Activated CD4-positive, alpha-beta T cell treated with anti-CD3 and anti-CD28 coated beads, Interleukin-2, amount 10 ng/mL, durations not matched to agents 7 days and 5 days (primary cell): ENCODE data around the gene NFIA. TPM values are rescaled to one million over a fixed set of nuclear protein-coding genes. Genes with fewer than 3 reads are reported as not detected.

Experiments used
- CTCF ChIA-PET: fragments of 350-600 bp; sonication (Branson Sonifier 250); formaldehyde crosslinking; loops from one replicate; lab custom pipeline; 2021; ENCODE audit warnings: antibody characterized with exemption; lab: Charles Lee
- POLR2A ChIA-PET: fragments of 350-600 bp; sonication (Branson Sonifier 250); formaldehyde crosslinking; loops from one replicate; lab custom pipeline; 2021; ENCODE audit warnings: antibody characterized with exemption; lab: Charles Lee
- DNase-seq: peaks from one replicate; pipeline ENCODE4 v3.0.0-alpha.2; 2020
- H3K27ac Mint-ChIP-seq: one replicate; pipeline ENCODE4 v1.8.0; 2021; ENCODE audit warnings: mild to moderate bottlenecking, moderate library complexity, mixed read lengths
- H3K27me3 Mint-ChIP-seq: one replicate; pipeline ENCODE4 v1.8.0; 2021; ENCODE audit warnings: mixed read lengths
- H3K36me3 Mint-ChIP-seq: one replicate; pipeline ENCODE4 v1.8.0; 2021; ENCODE audit warnings: low read depth, mixed read lengths
- H3K4me1 Mint-ChIP-seq: one replicate; pipeline ENCODE4 v1.8.0; 2021; ENCODE audit warnings: mixed read lengths
- H3K4me3 Mint-ChIP-seq: one replicate; pipeline ENCODE4 v1.8.0; 2021; ENCODE audit warnings: mild to moderate bottlenecking, moderate library complexity, mixed read lengths
- H3K9me3 Mint-ChIP-seq: one replicate; pipeline ENCODE4 v1.8.0; 2021; ENCODE audit warnings: mixed read lengths
- total RNA-seq, 2 experiments: library from RNA; stranded (reverse); gene quantifications; one replicate each; pipeline ENCODE4 v1.2.3, GENCODE V29; 2021

Gene NFIA
- total RNA-seq, 2 experiments from 2014 or later: 0.97 to 1.6 TPM

- ChIA-PET CTCF (interaction anchor here (1.0 kb wide), 1 partner anchor 34 kb away, joined by 3 read pairs; no protein-coding TSS in a partner anchor), POLR2A (no interaction called here)
- H3K27ac Mint-ChIP-seq: no peak overlapping the region
Measured at GRCh38 chr1:61358770-61359455, 276.6 kb downstream of the NFIA start.

GRCh38 chr1:61361931-61362330 is 279.6 kb downstream of the NFIA start:
- CTCF ChIA-PET: no interaction called here
- H3K27me3 Mint-ChIP-seq: no peaks in the 10 kb centered on the region
- POLR2A ChIA-PET: no interaction called here
- no peaks in the 10 kb centered on the region for H3K36me3 Mint-ChIP-seq
- DNase-seq: no peak
- H3K27ac Mint-ChIP-seq: no peak overlapping the region
- H3K4me3 Mint-ChIP-seq: no peak overlapping the region
- H3K9me3 Mint-ChIP-seq: no peaks in the 10 kb centered on the region
- H3K4me1 Mint-ChIP-seq: no peaks in the 10 kb centered on the region

More at GRCh38 chr1:61358770-61359455, 276.6 kb downstream of the NFIA start:
- no peaks in the 10 kb centered on the region for H3K36me3 Mint-ChIP-seq
- H3K27me3 Mint-ChIP-seq: no peaks in the 10 kb centered on the region
- H3K4me3 Mint-ChIP-seq: no peak overlapping the region
- no peaks in the 10 kb centered on the region for H3K4me1 Mint-ChIP-seq
- DNase-seq: no peak
- H3K9me3 Mint-ChIP-seq: no peaks in the 10 kb centered on the region

GRCh38 chr1:61362351-61362750 is 280.0 kb downstream of the NFIA start:
- Mint-ChIP-seq H3K27me3 (no peaks in the 10 kb centered on the region), H3K4me1 (no peaks in the 10 kb centered on the region), H3K36me3 (no peaks in the 10 kb centered on the region), H3K9me3 (no peaks in the 10 kb centered on the region), H3K27ac (no peak overlapping the region), H3K4me3 (no peak overlapping the region)
- ChIA-PET CTCF (no interaction called here), POLR2A (no interaction called here)
- DNase-seq: no peak

GRCh38 chr1:61368366-61368765 is 286.0 kb downstream of the NFIA start:
- H3K4me3 Mint-ChIP-seq: no peak overlapping the region
- DNase-seq: no peak
- no peaks in the 10 kb centered on the region for H3K4me1 Mint-ChIP-seq
- no peaks in the 10 kb centered on the region for H3K36me3 Mint-ChIP-seq
- no peaks in the 10 kb centered on the region for H3K27me3 Mint-ChIP-seq
- CTCF ChIA-PET: interaction anchor here (0.6 to 0.9 kb wide), 2 partner anchors 11 to 756 kb away, joined by 3 to 4 read pairs; no protein-coding TSS in a partner anchor
- no peak overlapping the region for H3K27ac Mint-ChIP-seq
- POLR2A ChIA-PET: no interaction called here
- no peaks in the 10 kb centered on the region for H3K9me3 Mint-ChIP-seq

GRCh38 chr1:61368876-61369275 is 286.5 kb downstream of the NFIA start:
- no peaks in the 10 kb centered on the region for H3K4me1 Mint-ChIP-seq
- H3K27ac Mint-ChIP-seq: no peak overlapping the region
- ChIA-PET POLR2A (no interaction called here), CTCF (no interaction called here)
- H3K4me3 Mint-ChIP-seq: no peak overlapping the region
- H3K9me3 Mint-ChIP-seq: no peaks in the 10 kb centered on the region
- no peaks in the 10 kb centered on the region for H3K27me3 Mint-ChIP-seq
- DNase-seq: no peak
- no peaks in the 10 kb centered on the region for H3K36me3 Mint-ChIP-seq

- ChIA-PET POLR2A (no interaction called here), CTCF (no interaction called here)
- no peaks in the 10 kb centered on the region for H3K36me3 Mint-ChIP-seq
- H3K9me3 Mint-ChIP-seq: no peaks in the 10 kb centered on the region
- H3K27me3 Mint-ChIP-seq: peaks cover 3% of the 10 kb centered on the region
- H3K4me3 Mint-ChIP-seq: no peak overlapping the region
- DNase-seq: no peak
- no peaks in the 10 kb centered on the region for H3K4me1 Mint-ChIP-seq
- H3K27ac Mint-ChIP-seq: no peak overlapping the region
Measured at GRCh38 chr1:61370177-61370912, 288.0 kb downstream of the NFIA start.

- Mint-ChIP-seq H3K27me3 (peaks cover 3% of the 10 kb centered on the region), H3K36me3 (no peaks in the 10 kb centered on the region), H3K27ac (no peak overlapping the region), H3K4me3 (no peak overlapping the region), H3K4me1 (no peaks in the 10 kb centered on the region), H3K9me3 (no peaks in the 10 kb centered on the region)
- CTCF ChIA-PET: no interaction called here
- POLR2A ChIA-PET: no interaction called here
- no peak for DNase-seq
Measured at GRCh38 chr1:61370913-61371279, 288.5 kb downstream of the NFIA start.

- ChIA-PET POLR2A (no interaction called here), CTCF (no interaction called here)
- Mint-ChIP-seq H3K4me3 (no peak overlapping the region), H3K36me3 (no peaks in the 10 kb centered on the region), H3K9me3 (no peaks in the 10 kb centered on the region), H3K4me1 (no peaks in the 10 kb centered on the region), H3K27ac (no peak overlapping the region), H3K27me3 (peaks cover 3% of the 10 kb centered on the region)
- no peak for DNase-seq
Measured at GRCh38 chr1:61372944-61373343, 290.6 kb downstream of the NFIA start.

- CTCF ChIA-PET: no interaction called here
Measured at GRCh38 chr1:61374156-61374555, 291.8 kb downstream of the NFIA start.

GRCh38 chr1:61375082-61375880 is 292.9 kb downstream of the NFIA start:
- POLR2A ChIA-PET: no interaction called here
- Mint-ChIP-seq H3K4me1 (no peaks in the 10 kb centered on the region), H3K27me3 (peaks cover 3% of the 10 kb centered on the region), H3K4me3 (no peak overlapping the region), H3K9me3 (no peaks in the 10 kb centered on the region), H3K27ac (no peak overlapping the region), H3K36me3 (no peaks in the 10 kb centered on the region)
- CTCF ChIA-PET: no interaction called here
- no peak for DNase-seq

More at GRCh38 chr1:61374156-61374555, 291.8 kb downstream of the NFIA start:
- peaks cover 3% of the 10 kb centered on the region for H3K27me3 Mint-ChIP-seq
- no peaks in the 10 kb centered on the region for H3K9me3 Mint-ChIP-seq
- no peaks in the 10 kb centered on the region for H3K36me3 Mint-ChIP-seq
- no peaks in the 10 kb centered on the region for H3K4me1 Mint-ChIP-seq
- H3K27ac Mint-ChIP-seq: no peak overlapping the region
- POLR2A ChIA-PET: no interaction called here
- DNase-seq: no peak
- H3K4me3 Mint-ChIP-seq: no peak overlapping the region

- Mint-ChIP-seq H3K9me3 (no peaks in the 10 kb centered on the region), H3K27me3 (peaks cover 3% of the 10 kb centered on the region), H3K36me3 (no peaks in the 10 kb centered on the region), H3K4me1 (no peaks in the 10 kb centered on the region), H3K27ac (no peak overlapping the region), H3K4me3 (no peak overlapping the region)
- ChIA-PET CTCF (no interaction called here), POLR2A (no interaction called here)
- no peak for DNase-seq
Measured at GRCh38 chr1:61376151-61376550, 293.8 kb downstream of the NFIA start.

GRCh38 chr1:61377242-61377958 is 295.0 kb downstream of the NFIA start:
- DNase-seq: no peak

More at GRCh38 chr1:61377242-61377958, 295.0 kb downstream of the NFIA start:
- Mint-ChIP-seq H3K4me1 (no peaks in the 10 kb centered on the region), H3K27ac (no peak overlapping the region), H3K36me3 (no peaks in the 10 kb centered on the region), H3K27me3 (peaks cover 3% of the 10 kb centered on the region), H3K9me3 (no peaks in the 10 kb centered on the region), H3K4me3 (no peak overlapping the region)
- ChIA-PET POLR2A (no interaction called here), CTCF (no interaction called here)
